Inflammatory macrophage treated with lipopolysaccharide for 4 hours (primary cell): ENCODE results near the gene FAM229A.

Experiments
- DNase-seq: peaks from one replicate; pipeline ENCODE4 v3.0.0-alpha.2; 2020

FAM229A gene

DNA sequence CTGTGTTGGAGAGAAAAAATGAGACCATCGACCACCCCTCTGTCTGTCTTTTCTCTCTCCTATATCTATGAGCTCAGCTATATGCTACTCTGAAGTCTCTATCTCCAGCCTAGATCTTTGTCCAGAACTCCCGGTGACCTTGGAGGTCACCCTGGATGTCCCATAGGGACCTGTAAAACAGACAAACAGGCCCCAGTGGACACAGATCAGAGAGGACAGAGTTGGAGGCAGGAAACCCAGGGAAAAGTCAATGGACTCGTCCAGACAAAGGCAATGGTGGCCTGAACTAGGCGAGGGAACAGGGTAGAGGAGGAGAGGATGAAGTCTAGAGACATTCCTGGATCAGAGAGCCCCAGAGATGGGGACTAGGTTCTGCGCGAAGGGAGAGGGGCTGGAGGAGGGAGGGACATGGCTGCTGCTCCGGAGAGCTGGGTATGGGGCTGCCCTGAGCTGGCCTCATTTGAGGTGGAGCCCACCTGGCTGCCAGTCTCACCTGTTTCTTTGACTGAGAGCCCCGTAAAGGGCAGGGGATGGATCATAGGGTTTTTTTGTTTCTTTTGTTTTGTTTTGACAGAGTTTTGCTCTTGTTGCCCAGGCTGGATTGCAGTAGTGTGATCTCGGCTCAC, 15.6 kb downstream of the FAM229A start:
- no peak for DNase-seq

DNA sequence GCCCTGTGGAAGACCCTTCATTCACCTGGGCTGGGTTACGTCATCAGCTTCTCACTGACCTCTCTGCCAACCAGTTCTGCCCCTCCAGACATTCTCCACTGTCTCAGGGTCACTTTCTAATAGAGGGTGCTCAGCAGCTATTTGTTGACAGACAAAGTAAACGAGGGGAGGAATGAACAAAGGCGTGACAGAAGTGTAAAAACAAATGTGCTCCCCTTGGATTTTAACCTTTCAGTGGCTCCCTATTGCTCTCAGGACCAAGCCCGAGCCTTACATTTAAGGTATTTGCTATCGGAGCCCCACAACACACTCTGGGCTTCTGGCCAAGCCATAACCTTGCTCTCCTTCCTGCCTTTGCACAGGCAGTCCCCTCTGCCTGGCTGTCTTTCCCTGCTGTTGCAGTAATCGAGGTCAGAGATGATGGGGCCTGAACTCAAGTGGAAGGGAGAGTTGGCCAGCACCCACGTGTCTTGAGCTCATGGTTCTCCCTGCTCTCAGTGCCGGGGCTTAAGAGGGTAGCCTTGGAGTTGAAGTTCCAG, 16.9 kb downstream of the FAM229A start:
- no peak for DNase-seq

DNA sequence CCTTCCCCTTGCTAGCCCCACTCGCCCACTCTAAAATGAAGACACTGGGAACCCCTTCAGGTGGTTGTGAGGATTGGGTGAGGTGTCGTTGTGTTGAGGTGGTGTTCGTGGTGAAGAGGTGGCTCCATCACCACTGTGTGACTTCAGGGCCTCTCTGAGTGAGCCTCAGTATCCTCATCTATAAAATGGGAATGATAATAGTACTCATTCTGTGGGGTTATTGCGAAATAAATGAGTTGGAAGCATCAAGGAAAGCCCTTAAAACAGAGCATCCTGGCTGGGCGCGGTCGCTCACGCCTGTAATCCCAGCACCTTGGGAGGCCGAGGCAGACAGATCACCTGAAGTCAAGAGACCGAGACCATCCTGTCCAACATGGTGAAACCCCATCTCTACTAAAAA, 19.6 kb downstream of the FAM229A start:
- DNase-seq = no peak

DNA sequence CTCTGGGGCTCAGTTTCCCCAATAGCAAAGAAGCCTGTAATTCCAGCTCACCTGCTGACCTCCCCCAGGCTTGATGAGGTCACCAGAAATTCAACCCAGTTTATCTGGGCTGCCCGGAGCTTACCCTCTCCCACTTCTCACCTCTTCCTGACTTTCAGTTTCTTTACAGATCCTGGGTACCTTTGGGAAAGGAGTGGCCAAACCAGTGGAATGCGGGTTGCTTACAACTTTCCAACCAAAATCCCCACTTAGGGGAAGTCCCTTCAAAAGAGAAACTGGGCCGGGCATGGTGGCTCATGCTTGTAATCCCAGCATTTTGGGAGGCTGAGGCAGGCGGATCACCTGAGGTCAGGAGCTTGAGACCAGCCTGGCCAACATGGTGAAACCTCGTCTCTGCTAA, 20.3 kb downstream of the FAM229A start:
- DNase-seq = peak; percentile 37

DNA sequence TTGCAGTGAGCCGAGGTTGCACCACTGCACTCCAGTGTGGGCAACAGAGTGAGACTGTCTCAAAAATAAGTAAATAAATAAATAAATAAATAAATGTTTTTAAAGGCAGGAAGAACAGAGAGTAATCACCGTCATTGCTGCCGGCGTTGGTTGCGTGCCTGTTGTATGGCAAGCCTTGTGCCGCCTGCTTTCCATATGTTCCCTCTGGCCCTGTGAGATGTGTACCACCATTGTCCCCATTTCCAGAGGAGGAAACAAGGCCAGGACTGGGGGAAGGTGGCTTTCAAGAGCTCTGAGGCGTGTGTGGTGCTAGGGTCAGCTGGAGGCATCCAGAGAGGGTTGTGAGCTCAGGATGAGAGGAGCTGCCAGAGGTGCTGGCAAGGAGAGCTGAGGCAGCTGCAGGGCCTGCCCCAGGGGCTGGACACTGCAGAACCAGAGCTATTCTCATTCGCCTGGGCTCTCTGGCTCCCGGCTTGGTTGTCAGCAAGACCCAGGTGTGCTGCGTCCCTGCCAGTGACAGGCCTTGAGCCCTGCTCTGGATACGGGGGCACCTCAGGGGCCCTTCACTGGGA, 21.0 kb downstream of the FAM229A start:
- no peak for DNase-seq

DNA sequence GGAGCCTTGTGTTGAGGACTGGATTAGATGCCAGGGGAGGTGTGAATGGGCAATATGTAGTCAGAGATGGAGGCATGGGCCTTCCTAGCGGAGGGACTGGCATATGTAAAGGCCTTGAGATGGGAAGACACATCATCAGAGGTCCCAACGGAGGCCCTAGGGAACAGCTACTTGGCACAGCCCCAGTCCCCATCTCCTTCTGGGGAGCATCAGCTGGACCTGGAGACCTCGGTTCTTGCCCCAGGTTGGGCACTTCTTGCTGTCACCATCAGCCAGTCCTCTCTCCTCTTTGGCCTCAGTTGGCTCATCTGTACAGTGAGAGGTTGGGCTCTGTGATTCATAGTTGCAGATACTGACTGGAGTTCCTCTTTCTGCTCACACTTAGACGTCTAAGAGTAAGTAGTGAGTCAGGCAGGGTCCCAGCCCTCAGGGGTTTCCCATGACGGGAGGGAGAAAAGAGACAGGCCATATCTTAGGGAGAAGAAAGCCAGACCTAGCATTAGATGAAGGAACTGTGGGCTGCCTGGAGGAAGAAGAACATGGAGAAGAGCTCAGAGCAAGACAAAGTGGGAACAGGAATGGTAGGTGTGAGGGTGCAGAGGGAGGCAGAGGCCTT, 22.8 kb downstream of the FAM229A start:
- peak; percentile 98 for DNase-seq

DNA sequence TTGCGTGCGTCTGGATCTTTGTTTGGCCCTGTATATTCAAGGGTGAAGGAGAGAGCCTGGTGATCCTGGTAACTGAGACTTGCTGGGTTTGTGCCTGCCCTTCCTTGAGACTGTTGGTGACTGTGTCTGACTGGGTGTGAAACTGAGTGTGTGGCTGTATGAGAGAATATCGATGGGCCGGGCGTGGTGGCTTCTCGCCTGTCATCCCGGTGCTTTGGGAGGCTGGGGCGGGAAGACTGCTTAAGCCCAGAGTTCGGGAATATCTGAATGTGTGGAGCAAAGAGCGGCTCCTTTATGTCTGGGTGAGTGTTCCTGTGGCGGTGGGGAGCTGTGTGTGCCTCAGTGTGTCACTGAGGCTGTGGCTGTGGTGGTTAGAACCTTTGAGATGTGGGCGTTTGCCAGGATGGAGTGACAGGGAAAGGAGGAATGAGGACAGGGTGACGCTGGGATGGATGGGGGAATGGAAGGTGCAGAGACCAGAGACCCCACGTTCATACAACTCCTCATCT, 23.6 kb downstream of the FAM229A start:
- DNase-seq = no peak

DNA sequence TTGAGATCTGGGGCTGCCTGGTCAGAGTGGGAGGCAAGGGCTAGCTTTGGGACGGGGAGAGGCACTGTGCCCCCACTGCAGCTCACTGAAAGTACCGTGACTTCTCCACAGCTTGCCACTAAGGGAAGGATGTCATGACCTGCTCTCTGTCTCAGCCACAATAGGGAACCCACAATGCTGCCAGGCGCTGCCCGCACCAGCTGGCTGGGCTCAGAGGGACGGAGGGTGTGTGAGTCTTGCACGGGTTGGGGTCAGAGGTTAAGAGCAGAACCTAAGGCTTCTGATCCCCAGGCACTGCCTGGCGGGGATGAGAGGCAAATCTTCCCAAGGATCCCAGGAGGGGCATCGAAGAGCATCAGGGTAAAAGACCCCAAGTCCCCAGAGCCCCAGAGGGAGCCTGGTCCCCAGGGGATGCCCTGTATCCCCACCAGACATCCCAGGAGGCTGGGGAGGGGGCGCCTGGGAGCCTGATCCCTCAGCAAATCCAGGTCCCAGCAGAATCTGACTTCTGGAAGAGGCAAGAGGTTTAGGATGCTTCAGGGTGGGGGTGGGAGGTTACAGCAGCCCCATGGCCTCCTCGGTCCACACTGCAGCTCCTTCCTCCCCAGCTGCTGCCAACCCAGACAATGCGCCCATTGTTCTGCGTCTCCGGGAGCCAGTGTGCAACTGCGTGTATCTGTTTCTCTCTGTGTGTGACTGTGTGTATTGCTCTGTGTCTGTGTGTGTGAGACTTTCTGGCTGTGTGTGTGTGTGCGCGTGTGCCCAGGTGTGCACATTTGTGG, 24.2 kb downstream of the FAM229A start:
- DNase-seq = peak; percentile 81

DNA sequence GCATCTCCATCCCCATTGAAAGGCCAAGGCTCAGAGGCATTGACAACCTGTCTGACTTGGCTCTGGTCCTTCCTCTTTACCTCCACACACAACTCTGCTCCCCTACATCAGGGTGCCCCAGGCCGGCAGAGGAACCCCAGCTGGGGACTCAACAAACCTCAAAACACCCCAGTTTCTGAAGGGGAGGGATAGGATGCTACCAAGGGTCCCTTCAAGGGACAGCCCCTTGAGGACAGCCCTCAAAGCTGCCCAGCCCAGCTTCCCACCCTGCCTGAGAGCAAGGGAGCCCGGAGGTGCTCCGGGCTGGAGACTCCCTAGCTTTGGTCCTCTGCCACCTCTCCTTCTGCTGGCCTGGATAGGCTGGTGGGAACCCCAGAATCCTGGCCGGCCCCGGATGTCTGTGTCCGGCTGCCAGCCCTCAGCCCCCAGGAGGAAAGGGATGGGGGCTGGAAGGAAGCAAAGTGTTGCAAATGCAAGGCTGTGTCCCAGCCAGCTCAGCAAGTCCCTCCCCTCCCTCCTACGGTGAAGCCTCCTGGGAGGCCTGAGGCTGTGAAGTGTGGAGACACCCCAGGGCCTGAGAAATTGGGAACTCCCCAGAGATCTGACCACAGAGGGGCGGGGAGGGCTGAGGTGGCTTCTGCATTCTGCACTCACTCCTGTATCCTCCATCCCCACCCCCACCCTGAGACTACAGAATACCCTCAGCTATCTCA, 25.2 kb downstream of the FAM229A start:
- DNase-seq = peak; percentile 95

DNA sequence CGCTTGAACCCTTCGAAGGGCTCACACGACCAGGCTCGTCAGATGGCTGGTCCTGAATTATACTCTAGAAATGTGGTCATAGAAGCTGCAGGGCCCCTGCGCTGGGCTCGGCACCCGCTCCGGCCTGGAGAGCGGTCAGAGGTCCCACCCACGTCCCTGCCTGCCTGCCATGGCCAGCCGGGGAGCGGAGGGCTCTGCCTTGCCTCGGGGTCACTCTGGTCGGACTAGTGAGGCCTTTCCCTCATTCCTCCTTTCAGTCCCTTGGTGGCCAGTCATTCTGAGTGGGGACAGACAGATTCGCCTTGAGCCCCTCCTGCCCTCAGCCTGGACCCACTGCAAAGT, 25.7 kb downstream of the FAM229A start:
- DNase-seq = no peak

DNA sequence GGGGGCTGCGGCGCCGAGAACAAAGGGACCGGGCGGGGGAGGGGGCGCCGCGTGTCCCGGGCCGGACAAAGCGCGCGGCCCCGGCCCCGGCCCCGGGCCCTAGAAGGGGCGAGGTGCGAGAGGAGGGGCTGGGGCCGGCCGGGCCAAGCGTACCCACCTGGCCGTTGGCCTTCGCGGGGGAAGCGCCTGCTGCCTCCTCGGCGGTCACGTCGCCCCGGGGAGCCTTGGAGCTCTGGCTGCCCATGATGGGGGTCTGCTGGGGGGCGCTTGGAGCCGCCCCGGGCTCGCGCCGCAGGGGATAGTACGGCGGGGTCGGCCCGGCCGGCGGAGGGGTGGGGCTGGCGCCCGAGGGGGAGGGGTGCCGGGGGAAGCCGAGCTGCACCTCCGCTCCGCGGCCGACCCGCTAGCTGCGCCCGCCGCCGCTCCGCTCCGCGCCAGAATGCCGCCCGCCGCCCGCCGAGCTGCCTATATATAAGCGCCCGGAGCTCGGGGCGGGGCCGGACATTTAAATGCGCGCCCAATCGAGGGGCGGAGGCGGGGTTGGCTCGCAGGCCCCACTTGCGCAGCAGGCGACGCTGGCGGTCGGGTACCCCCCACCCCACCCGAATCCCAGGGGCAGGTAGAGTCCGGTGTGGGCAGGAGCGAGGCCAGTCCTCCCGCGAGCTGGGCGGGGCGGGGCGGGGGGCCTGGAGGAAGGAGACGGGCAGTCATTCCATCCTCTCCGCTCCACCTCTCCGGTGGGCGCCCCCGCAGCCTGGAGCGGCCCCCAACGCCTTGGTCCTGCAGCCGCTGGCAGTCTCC, 26.3 kb downstream of the FAM229A start, which contains the start of gene MARCKSL1:
TSS of gene MARCKSL1 (minus strand) at position 444 of the 801 bp plus-strand sequence. CDS start at position 244, 200 bp downstream.
- peak; percentile 57 for DNase-seq

DNA sequence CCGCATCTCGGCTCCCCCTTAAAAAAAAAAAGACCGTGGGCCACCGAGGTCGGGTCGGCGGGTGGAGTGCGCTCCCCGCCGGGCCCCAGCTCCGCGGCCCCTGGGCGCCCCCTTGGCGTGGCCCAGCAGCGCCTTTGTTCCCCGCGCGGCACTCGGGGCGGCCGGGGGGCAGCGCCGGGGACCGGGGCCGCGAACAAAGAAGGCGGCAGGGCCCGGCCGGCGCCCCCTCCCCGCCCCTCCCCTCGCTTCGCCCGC, 26.8 kb downstream of the FAM229A start:
- DNase-seq = no peak

DNA sequence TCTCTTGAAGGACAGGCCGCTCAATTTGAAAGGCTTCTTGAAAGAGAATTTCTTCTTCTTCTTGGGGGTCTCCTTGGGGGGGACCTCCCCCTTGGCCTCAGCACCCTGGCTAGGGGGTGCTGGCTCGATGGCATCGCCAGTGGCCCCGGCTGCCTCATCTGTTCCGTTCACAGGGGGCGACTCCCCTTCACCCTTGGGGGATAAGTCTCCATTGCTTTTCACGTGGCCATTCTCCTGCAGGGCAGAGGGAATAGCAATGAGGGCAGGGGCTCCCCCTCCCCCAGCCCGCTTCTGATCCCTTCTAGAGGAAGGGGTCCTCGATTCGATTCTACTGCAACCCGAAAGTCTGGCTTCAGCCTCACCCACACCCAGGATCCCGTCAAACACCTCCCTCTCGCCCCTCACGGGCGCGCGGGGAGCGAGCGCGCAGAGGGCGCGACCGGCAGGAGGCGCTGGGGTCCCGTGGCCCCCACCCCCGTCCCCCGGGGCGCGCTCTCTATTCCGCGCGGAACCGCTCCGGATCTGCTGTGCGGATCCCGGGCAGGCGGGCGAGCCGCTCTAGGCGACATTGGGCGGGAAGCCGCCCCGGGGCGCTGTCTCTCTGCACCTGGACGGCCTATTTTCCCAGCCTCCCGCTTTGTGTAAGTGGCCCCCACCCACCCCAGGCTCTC, 27.3 kb downstream of the FAM229A start:
- peak; percentile 44 for DNase-seq

DNA sequence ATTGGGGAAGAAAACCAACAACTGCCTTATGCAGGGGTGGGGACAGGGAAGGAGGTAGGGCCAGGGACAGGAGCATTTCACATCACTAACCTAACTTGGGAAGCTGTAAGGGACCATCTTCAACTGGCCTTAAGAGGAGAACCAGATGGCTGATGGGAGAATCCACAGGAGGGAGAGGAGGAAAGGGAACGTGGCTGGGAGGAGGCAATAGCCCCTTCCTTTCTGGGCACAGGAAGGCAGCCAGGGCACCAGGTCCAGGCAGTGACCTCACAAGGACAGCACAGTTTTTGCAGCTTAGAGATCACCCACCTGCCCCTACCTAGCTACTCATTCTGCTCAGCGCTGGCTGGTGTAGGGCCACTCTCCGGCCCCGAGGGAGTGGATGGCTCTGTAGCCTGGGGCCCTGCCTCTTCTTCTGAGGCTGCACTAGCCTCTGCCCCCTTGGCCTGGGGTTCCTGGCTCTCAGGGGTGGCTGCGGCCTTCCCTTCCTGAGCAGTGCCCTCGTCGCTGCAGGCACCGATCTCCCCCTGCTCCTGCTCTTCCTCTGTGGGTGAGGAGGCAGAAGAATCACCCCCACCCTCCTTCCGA, 27.9 kb downstream of the FAM229A start:
- no peak for DNase-seq

DNA sequence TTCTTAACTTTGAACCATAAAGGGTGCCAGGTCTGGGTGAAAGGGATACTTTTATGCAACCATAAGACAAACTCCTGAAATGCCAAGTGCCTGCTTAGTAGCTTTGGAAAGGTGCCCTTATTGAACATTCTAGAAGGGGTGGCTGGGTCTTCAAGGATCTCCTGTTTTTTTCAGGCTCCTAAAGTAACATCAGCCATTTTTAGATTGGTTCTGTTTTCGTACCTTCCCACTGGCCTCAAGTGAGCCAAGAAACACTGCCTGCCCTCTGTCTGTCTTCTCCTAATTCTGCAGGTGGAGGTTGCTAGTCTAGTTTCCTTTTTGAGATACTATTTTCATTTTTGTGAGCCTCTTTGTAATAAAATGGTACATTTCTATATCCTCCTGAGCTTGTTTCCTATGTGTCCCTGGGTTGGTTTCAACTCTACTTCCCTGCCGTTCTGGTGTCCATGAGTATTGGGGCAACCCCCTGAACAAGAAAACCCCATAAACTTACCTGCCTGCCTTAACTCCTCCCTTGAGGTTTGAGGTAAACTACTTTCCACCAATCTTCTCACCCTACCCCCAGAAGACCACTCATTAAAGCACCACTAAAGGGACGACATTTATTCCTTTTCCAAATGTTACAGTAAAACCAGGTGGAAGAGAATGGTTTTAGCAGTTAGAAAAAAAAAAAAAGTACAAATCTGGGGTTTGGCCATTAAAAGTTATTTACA, 28.9 kb downstream of the FAM229A start:
- DNase-seq = no peak

DNA sequence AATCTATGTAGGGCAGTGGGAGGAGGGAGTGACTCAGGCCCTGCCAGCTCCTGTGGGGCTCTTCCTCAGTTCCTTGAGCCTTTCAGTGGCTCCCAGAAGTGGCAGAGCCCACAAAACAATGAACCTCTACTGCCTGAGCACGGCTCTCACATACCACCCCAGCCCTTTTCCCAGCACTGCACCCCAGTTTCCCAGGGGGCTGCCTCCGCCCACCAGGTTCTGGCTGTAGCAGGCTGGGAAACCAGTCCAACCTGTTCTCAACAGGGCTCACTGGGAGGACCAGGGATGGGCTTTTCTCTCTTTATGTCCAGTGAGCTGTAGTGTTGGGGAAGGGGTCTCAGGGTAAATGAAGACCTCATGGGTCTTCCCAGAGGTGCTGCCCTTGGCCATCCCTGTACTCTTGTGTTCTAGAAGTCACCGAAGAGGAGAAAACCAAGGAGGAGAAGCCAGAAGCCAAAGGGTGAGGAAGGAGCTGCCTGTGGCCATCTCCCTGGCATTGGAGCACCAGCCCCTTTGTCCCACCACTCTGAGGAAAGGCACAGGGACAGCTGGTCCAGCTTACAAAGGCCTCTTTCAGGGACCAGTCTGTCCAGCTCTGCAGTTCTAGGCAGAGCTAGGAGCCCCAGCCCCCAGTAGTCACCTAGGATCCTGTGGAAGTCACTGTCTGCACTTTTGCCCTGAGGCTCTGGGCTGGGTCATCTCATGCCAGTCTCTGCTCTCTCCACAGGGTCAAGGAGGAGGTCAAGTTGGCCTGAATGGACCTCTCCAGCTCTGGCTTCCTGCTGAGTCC, 29.8 kb downstream of the FAM229A start:
- no peak for DNase-seq

DNA sequence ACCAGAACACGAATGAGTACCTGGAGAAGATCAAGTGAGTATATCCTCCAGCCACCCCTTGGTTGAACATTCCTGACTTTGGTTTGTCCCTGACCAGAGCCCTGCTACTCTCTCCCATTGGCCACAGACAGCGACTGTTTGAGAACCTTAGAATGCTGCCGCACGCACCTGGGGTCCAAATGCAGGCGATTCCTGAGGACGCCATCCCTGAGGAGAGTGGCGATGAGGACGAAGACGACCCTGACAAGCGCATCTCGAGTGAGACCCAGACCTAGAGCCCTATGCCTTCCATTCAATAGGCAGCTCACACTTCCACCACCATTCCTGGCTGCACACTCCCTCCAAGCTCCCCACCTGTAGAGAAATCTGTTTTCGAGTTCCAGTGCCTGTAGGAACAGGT, 30.7 kb downstream of the FAM229A start:
- DNase-seq = no peak

DNA sequence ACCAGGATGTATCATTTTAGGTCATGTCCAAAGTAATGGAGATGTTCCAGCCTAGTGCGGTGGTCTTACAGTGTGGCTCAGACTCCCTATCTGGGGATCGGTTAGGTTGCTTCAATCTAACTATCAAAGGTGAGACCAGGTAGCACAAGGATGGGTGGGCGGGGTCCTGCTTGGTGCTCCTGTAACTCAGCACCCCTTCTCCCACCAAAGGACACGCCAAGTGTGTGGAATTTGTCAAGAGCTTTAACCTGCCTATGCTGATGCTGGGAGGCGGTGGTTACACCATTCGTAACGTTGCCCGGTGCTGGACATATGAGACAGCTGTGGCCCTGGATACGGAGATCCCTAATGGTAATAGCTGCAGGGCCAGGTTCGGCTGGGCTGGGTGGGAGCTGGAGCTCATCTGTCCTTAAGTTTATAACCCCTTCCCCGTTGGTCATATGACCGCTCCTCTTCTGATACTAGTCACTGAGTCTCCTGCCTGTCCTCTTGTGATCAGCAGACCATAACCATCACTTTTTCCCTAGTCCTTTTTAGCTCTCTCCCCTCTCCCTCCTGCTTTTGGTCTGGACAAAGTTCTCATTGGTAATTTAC, 31.6 kb downstream of the FAM229A start:
- DNase-seq = no peak

DNA sequence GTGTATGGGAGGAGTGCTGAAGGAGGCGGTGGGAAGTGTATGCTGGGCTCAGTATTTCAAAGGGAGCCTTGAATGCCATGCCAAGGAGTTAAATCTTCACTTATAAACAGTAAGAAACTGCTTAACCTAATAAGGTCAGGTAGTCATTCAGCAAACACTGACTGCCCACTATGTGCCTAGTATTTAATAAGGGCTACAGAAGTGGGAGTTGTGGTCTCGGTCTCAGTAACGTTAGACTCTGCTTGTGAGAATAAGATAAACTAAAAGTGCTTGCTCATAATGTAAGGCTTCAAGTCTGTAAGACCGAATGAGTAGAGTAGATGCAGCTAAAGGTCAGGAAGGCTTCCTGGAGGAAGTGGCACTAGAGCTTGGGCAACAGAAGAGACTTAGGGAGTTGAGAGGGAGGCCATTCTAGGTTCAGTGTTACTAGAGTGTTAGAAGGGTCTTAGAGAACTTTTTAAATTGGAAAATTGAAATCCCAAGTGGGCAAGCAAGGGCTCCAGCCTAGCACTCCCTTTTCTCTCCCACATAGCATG, 32.3 kb downstream of the FAM229A start:
- no peak for DNase-seq
